Limb (tissue), 2 donors: Measurements from ENCODE around the gene RPL10.
"Not testable (repeated sequence)": the region's sequence is repeated elsewhere in the genome, so short reads cannot be mapped to it uniquely, and the experiment has no call there.

Experiments used
- DNase-seq, 2 donors: peaks; one replicate each; pipeline ENCODE4 v3.0.0-alpha.2; 2016; ENCODE audit errors: extremely low spot score in 2 of 2

The RPL10 gene

DNA sequence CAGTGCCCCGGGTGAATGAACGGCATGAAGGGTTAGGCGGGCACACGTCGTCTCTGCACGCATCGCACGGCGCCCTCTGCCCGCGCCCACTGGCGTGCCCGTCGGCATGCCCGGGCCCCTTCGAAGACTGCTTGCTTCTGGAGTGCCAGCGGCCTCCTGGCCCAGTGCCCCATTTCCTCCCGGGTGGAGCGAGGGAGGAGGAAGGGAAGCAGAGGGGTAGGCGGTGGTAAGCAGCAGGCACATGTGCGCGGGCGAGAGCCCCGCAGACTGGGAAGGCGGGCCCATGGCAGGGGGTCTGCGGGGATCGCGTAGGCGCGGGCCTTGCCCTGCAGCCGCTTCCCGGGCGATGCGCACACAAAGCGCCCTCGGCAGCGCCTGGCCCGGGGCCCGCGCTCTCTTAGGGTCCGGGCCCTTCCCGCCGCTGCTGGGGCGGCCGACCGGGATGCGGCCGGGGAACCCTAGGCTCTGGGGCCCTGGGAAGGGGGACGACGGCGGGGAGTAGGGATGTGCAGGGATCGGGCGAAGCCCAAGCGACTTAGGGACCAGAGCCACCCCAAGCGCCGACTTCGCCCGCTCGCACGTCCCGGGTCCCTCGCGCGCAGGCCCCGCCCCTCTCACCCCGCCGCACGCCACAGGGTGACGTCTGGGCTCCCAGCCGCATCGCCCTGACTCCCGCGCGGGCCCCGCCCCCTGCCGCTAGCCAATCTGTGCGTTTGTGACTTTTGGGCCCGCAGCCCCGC lies 19.9 kb upstream of the RPL10 start:
- peak; percentile 29 to 80 for DNase-seq

DNA sequence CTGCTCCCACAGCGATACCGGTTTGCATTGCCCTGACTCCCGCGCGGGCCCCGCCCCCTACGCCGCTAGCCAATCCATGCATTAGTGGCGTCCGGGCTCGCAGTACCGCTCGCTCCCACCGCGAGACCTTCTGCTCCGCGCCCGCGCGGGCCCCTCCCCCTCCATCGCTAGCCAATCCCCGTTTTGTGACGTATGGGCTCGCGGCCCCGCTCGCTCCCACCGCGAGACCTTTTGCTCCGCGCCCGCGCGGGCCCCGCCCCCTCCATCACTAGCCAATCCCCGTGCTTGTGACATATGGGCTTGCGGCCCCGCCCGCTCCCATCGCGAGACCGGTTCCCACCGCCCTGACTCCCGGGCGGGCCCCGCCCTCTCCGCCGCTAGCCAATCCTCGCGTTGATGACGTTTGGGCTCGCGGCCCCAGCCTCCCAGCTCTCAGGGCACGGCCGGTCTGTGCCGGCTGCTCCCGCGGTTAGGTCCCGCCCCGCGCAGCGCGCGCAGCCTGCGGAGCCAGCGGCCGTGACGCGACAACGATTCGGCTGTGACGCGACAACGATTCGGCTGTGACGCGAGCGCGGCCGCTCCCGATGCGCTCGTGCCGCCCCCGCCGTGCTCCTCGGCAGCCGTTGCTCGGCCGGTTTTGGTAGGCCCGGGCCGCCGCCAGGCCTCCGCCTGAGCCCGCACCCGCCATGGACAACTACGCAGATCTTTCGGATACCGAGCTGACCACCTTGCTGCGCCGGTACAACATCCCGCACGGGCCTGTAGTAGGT lies 19.2 kb upstream of the RPL10 start, which contains the start of gene EMD:
EMD (plus strand) TSS at position 497 of the 770 bp plus-strand sequence; CDS start at position 687, 190 bp downstream.
- peak; percentile 95 to 96 for DNase-seq

DNA sequence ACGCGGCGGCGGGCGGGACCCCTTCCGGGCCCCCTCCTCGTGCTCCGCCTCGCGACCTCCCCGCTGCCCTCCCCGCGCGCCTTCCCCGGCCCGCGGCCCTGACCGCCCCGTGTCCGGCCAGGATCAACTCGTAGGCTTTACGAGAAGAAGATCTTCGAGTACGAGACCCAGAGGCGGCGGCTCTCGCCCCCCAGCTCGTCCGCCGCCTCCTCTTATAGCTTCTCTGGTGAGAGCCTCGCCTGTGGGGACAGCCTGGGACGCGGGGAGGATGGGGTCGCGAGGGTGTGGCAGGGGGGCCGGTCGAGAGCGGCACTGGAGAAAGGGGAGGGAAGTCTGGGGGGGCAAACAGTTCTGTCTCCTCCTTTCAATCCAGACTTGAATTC lies 18.6 kb upstream of the RPL10 start:
- DNase-seq: no peak

DNA sequence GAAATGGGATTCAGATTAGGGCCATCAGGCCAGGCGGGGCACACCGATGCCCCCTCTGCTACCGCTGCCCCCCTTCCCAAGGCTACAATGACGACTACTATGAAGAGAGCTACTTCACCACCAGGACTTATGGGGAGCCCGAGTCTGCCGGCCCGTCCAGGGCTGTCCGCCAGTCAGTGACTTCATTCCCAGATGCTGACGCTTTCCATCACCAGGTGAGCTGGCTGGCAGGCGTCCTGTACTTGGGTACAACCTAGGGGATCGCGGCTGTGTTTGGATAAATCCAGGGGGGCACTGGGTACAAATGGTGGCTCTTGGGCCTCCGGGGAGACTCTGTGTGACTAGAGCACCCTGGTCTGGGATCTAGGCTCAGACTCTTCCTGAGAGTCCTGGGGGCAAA lies 18.0 kb upstream of the RPL10 start:
- no peak for DNase-seq

DNA sequence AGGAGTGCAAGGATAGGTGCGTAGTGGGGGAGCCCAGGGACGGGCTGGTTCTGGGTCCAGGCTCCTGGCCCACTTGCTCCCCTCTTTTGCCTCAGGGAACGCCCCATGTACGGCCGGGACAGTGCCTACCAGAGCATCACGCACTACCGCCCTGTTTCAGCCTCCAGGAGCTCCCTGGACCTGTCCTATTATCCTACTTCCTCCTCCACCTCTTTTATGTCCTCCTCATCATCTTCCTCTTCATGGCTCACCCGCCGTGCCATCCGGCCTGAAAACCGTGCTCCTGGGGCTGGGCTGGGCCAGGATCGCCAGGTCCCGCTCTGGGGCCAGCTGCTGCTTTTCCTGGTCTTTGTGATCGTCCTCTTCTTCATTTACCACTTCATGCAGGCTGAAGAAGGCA lies 17.4 kb upstream of the RPL10 start:
- DNase-seq: no peak

DNA sequence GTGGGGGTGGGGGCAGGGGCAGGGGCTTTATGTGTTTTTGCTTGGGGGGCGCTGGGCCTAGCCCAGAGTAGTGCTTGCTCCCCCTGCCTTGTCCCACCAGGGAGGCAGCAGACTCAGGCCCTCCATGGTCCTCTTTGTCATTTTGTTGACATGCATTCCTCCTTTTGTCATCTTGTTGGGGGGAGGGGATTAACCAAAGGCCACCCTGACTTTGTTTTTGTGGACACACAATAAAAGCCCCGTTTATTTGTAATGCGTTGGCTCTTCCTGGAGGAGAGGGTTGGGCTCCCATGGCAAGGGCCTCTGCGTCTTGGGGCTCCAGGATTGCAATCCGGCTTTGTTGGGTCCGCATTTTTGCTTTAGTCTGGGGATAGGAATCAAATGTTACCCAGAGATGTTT lies 16.9 kb upstream of the RPL10 start:
- no peak for DNase-seq

DNA sequence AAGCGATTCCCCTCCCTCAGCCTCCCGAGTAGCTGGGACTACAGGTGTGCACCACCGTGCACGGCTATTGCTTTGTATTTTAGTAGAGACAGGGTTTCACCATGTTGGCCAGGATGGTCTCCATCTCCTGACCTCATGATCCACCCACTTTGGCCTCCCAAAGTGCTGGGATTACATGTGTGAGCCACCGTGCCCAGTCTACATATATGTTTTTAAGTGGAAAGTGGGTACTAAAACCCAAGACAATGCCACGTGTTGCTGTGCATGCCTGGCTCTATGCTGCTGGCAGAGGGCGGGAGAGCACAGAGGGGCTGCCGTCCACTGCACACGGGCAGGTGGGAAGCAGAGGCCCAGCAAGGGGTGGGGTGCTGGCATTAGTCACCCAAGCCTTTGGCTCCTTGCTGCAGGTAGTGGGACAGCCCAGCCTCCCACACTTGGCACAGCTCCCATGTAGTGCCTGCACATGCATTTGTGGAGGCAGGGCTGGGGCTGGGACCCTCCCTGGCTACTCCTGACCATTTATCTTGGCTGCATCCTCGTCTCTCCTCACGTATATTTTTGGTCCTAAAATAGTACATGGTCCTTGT lies 15.6 kb upstream of the RPL10 start:
- no peak for DNase-seq

DNA sequence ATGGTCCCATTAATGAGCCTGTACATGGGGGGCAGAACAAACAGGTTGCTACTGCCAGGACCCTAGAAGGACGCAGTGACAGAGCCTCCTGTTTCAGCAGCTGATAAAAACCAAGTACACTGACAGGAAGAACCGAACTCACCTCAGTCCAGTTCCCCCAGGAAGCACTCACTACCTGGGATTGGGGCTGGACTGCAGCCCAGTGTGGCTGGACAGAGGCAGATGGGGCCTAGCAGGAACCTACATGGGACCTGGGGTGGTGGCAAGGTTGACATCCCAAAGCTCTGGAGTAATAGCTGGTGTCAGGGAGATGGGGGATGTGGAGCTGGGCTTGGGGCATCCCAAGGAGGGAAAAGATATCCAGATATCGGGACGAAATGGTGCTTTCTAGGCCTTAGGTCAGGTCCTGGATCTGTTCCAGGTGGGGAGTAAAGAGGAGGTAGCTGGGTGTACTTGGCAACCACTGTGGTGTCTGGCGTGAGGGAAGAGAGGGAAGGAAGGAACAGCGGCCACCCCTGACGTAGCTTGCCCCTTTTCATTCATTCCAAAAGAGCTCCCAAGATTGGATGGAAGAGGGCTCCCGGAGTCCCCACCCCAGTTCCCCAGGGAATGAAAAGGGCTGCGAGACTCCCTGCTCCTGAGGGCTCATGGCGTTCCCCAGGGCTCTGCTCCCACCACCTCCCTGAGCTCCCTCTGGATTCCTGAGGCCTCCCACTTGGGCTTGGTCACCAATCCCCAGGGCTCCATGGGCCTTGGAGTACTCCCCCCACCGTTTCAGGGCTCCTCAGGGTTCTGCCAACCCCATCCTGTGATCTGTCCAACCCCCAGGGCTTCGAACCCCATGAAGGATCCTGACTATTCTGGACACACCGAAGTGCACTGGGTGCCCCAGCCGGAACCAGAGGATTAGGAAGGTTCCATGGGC lies 14.6 kb upstream of the RPL10 start:
- DNase-seq: no peak

DNA sequence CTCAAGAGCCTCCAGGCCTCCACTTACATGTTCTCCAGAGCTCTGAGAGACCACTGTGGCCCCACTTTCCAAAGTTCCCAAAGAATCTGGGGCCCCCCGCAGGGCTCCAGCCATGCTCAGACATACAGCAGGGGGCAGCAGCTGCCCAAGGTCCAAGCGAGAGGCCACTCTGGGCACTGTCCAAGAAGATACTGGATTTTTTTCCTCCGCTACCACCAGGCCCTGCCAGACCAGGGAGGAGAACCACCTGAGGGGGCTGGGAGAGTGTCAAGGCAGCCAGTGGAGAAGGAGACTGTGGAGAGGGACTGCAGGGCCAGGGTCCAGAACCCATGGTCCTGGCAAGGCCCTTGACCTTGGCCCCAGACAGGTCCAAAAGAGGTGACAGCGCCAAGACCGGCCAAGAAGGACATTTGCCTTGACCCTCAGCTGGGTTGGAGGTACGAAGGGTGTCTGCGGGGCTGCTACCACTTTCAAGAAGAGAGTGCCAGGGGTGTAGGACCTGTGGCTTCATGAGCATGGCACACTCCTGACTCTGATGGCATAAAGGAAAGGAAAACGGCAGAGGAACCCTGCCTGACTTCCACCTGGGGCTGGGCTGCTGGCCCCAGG lies 13.8 kb upstream of the RPL10 start:
- no peak for DNase-seq

DNA sequence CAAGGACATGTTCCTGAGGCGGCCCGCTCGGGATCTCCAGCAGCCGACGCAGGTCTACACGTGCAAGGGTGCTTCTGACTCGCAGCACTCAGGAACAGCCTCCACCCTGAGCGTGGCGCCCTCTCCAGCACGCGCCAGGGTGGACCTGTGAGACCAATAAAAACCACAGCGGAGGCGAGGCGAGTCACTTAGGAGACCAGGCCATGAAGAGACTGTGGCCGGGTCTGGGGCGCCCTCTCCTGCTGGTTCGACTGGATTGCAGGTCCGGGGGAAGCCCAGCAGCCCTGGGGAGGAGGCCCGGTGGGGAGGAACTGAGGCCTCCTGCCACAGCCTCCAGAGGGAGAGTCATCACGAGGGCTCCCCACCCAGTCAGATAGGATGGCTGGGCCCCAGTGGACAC lies 10.1 kb upstream of the RPL10 start:
- DNase-seq: not testable (repeated sequence)

DNA sequence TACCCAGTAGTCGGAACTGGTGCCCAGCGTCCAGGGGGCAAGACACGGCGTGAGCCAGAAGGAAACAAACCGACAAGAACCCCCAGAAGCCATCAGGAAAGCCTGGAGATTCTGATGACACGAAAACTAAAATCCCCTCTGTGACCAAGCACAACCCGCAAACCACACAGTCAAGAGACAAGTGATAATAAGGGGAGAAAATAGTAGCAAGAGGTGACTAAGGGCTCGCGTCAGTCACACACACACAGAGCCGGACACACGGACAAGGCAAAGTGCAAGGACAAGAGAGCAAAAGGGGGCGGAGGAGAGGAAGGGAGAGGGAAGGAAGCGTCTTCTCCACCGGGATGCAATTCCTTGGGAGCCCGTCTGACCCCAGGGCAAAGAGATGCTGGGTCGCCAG lies 9.5 kb upstream of the RPL10 start:
- DNase-seq: not testable (repeated sequence)

DNA sequence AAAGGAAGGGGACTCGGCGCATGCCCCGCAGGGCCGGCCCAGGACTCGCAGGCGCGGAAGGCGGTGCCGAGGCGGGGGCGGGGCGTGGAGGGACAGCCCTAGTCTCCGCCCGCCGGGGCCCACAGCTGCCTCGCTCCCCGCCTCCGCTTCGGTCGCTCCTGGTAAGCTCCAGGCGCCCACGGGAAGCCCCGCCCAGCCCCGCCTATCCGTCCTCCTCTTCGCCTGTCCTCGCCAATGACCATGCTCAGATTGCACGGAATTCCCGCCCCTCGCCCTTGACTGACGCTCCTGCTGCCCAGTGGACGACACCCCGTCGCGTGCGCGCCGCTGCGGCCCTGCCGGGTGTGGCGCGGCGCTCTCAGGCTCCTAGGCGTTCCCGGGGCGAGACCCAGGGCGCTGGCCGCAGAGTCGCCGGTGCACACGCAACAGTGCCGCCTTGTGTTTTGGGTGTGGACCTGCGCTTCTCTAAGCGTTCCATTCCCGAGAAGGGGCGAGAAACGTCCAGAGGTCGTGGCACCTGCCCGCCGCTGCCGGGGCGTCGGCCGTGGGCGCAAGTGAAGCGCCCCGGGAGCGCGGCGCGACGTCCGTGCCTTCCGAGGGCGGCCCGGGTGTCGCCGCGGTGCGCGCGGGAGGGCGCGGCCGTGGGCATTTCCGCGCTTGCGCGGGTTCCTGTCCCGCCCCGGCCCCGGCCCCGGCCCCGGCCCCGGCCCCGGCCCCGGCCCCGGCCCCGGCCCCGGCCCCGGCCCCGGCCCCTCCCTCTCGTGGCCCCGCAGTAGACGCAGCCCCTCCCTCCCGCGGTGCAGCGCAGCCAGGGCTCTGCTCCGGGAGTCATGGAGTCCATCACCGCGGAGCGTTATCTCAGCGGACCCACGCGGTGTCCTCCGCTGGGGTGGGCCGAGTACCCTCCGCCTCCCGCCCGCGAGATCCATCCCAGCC lies 8.1 kb upstream of the RPL10 start:
- DNase-seq: not testable (repeated sequence)

DNA sequence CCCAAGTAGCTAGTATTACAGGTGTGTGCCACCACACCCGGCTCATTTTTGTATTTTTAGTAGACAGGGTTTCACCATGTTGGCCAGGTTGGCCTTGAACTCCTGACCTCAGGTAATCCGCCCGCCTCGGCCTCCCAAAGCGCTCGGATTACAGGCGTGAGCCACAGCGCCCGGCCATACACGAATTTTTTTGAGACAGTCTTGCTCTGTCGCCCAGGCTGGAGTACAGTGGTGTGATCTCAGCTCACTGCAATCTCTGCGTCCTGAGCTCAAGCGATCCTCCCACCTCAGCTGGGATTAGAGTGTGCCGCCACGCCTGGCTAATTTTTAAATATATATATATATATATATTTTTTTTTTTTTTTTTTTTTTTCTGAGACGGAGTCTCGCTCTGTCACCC lies 1.8 kb upstream of the RPL10 start:
- DNase-seq: not testable (repeated sequence)

DNA sequence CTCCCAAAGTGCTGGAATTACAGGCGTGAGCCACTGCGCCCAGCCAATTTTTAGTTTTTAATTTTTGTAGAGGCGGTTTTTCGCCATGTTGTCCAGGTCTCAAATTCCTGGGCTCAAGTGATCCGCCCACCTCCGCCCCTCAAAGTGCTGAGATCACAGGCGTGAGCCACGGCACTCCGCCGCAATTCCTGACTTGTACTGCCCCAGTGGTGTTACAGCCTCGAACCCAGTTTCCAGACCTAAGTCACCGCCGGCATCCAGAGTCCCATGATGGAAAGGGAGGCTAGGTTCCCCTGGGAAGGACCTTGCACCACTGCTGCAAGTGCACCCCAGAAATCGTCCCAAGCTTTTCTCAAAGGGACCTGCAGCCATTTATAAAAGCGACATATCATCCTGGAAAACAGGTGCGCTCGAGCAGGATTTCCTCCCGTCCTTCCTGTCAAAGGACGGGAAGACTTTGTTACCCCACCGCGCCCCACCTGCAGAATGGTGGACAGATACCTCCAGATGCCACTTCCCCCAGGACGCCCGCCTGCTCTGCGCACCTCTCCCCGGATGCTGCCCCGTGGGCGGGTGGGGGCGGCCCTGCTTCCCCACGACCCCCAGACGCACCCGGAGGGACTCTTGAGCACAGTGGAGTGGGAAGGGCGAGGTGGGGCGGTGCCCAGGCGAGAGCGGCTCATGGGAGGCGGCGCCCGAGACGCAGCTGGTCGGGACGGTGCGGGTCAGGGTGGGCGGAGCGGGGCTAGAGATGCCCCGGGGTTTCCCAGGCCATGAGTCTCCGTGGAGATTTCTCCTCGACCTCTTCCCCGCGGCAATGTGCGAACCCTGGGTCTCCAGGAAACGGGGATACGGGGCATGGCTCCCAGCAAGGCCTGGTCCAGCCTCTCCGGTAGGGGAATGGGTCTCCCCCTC lies 947 bp upstream of the RPL10 start:
- DNase-seq: peak in 1 of 2 donors; percentile 79

DNA sequence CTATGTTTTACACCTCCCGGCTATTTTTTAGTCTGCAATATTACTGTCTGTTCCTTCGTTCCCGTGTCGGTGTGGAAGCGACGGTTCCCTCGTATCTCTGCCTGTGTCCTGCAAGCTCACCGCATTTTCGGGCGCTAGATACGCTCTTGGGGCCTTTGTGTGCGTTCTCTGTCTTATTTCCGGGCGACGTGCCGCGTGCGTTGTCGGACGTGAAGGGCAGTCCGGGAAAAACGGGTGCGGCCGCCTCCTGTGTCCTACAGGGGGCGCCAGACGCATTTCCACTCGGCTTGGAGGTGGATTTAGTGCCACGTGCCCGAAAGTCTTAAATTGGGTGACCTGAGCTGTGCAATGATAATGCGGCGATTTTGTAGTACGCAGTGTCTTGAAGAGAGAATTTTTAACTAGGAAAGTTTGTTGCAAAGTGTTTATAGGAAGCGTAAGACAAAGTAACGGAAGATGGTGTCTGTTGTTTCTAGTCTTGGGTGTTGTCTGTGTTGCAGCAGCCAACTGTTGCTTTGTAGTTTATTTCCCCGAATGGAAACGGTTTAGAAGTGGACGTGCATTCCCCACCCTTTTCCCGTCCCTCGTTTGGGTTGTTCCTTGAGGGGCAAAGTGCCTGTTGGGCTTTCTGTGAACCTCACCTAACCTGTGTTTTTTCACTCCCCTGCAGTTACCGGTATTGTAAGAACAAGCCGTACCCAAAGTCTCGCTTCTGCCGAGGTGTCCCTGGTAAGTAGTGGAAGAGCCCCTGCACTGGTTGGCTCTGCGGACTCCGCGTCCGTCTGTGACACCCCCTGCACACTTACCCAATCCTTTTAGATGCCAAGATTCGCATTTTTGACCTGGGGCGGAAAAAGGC lies 720 bp downstream of the RPL10 start:
- peak; percentile 67 to 86 for DNase-seq

DNA sequence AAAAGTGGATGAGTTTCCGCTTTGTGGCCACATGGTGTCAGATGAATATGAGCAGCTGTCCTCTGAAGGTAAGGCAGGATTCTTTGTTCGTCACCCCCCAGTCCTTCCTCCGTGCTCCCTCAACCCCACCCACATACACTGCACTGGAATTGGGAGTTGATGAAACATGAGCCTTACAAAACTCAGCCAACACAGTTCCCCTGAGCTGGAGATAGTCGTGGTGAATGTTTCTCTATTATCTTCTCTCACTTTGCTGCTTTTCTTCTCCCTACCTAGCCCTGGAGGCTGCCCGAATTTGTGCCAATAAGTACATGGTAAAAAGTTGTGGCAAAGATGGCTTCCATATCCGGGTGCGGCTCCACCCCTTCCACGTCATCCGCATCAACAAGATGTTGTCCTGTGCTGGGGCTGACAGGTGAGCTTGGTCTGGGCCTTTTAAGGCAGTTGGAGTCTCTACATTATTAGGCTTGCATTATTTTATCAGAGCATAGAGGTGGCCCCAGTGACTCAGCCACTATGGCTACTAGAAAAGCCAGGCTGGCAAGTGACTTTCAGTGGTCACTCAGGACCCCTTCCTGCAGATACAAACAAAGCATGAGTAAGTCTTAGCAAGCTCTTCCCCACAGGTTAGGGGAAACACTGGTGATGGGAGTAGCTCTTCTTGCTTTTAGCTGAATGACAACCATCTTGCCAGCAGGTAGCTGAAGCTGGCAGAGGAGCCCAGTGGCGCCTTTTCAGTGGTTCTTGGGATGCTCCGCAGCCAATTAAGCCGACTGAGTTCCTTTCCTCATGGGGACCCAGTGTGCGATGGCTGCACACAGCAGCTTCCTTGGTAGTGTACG lies 1.6 kb downstream of the RPL10 start:
- no peak for DNase-seq

DNA sequence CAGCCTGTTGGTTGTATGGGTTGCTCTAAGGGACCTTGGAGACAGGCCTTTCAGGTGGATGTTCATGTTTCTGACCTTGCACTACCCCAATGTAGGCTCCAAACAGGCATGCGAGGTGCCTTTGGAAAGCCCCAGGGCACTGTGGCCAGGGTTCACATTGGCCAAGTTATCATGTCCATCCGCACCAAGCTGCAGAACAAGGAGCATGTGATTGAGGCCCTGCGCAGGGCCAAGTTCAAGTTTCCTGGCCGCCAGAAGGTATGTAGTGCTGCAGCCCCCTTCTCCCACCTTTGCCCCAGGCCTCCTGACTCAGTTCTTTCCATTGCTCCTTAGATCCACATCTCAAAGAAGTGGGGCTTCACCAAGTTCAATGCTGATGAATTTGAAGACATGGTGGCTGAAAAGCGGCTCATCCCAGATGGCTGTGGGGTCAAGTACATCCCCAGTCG lies 2.2 kb downstream of the RPL10 start:
- DNase-seq: not testable (repeated sequence)
